ENCODE measurements around the gene CLN6.
"Not testable (repeated sequence)": the region's sequence is repeated elsewhere in the genome, so short reads cannot be mapped to it uniquely, and the experiment has no call there.

CLN6 gene

DNA sequence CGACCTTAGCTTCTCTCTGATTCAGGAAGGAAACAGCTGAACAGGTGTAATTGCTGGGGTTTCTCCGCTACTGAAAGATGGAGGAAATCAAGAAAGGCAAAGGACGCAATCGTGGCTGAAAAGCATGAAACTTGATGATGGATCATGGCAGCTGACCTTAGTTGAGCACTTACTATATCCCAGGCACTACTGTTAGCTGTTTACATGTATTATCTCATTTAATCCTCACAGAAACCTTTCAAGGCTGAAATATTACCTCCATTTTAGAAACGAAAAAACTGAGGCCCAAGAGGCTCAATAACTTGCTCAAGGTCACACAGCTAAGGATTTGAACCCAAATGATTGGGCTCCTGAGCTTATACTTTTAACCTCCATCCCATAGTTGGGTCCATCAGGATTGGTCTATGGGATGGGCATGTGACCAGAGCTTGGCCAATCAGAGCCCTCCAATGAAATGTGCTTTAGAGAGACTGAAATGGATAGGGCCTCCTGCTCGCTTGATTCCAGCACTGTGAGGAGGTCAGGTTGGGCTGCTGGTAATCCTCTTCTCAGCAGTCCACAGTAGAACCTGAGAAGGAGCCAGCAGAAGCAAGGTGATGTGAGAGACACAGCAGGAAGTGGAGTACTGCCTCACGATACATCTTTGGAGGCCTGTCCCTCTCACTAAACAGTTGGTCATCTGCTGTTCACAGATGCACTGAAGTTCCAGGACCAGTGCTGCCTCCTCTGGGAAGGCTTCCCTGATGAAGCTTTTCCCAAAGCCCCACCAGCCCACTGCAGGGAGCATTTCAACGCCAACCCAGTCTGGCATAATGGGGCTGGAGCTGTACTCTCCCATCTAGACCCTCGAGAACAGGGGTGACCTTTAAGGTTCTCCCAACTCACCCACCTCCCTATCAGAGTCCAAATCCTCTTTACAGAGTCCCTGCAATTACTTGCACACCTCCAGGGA is 10.4 kb downstream of the CLN6 start:
- Histone ChIP-seq H3K4me3 (ENCODE audit: low read length) (no peak overlapping the region), H3K4me2 (ENCODE audit: low read length) (no peak overlapping the region), H3K27me3 (ENCODE audit: control insufficient read depth, insufficient read depth, low read length) (no peaks in the 10 kb centered on the region), H3K4me1 (ENCODE audit: control insufficient read depth, insufficient read depth, low read length) (no peaks in the 10 kb centered on the region), H3K36me3 (ENCODE audit: insufficient read depth, low read length) (peaks cover 2% of the 10 kb centered on the region), H3K9me3 (replicated peaks; ENCODE audit: low read length) (no peaks in the 10 kb centered on the region), H3K9ac (ENCODE audit: low read depth, low read length) (no peak overlapping the region)

DNA sequence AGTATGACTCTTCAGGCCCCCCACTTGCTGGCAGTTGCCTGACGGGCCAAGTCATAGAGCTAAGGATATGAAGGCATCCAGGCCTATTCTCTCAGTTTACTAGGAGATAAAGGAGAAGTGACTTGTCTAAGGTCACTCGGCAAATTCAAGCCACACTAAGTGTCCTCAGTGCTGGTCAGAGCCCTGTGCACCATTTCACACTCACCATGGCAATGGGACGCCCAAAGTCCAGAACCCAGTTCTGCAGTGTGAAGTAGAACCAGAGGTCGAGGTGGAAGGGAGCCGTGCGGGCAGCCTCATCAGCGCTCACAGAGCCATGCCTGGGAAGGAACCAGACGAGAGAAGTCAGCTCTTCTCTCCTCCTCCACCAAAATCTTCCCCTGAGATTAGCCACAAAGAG is 11.2 kb downstream of the CLN6 start:
- Histone ChIP-seq H3K9ac (ENCODE audit: low read depth, low read length) (no peak overlapping the region), H3K4me1 (ENCODE audit: control insufficient read depth, insufficient read depth, low read length) (no peaks in the 10 kb centered on the region), H3K4me2 (ENCODE audit: low read length) (no peak overlapping the region), H3K27me3 (ENCODE audit: control insufficient read depth, insufficient read depth, low read length) (no peaks in the 10 kb centered on the region), H3K9me3 (replicated peaks; ENCODE audit: low read length) (no peaks in the 10 kb centered on the region), H3K36me3 (ENCODE audit: insufficient read depth, low read length) (peaks cover 2% of the 10 kb centered on the region), H3K4me3 (ENCODE audit: low read length) (no peak overlapping the region)

DNA sequence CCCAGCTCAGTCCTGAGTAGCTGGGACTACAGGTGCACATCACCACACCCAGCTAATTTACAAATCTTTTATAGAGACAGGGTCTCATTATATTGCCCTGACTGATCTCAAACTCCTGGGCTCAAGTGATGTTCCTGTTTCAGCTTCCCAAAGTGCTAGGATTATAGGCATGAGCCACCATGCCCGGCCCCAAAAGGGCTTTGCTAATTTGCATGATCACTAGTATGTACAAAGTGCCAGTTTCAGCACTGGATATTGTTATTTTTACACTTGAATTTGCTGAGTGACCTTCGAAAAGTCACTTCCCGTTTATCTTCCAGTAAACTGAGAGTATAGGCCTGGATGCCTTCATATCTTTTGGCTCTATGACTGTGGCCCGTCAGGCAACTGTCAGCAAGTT is 12.2 kb downstream of the CLN6 start:
- H3K4me2 ChIP-seq (ENCODE audit: low read length): no peak overlapping the region
- H3K4me1 ChIP-seq (ENCODE audit: control insufficient read depth, insufficient read depth, low read length): no peaks in the 10 kb centered on the region

DNA sequence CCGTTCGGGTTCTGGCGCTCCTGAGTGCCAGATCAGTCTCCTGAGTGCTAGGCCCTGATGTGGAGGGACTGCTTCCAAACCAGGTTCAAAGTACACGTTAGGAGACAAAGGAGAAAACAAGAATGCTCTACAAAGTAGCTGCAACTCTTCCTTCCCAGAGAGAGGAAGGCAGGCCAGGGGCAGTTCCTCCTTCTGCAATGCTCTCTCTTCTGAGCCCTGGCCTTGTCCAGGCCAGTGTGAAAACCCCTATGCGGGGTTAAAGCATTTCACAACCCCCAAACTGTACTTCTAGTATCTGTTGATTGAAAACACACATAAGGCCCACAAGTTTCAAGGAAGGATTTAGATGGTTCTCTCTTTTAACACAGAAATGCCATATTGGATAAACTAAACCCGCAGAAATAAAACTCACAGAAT is 14.7 kb downstream of the CLN6 start:
- no peaks in the 10 kb centered on the region for H3K27me3 ChIP-seq (ENCODE audit: control insufficient read depth, insufficient read depth, low read length)
- no peak overlapping the region for H3K9ac ChIP-seq (ENCODE audit: low read depth, low read length)
- no peaks in the 10 kb centered on the region for H3K9me3 ChIP-seq (replicated peaks; ENCODE audit: low read length)
- H3K4me2 ChIP-seq (ENCODE audit: low read length): no peak overlapping the region
- H3K4me1 ChIP-seq (ENCODE audit: control insufficient read depth, insufficient read depth, low read length): no peaks in the 10 kb centered on the region
- H3K4me3 ChIP-seq (ENCODE audit: low read length): no peak overlapping the region
- H3K36me3 ChIP-seq (ENCODE audit: insufficient read depth, low read length): peaks cover 4% of the 10 kb centered on the region

More for the DNA sequence above, 12.2 kb downstream of the CLN6 start:
- H3K27me3 ChIP-seq (ENCODE audit: control insufficient read depth, insufficient read depth, low read length): no peaks in the 10 kb centered on the region
- peaks cover 2% of the 10 kb centered on the region for H3K36me3 ChIP-seq (ENCODE audit: insufficient read depth, low read length)
- H3K9me3 ChIP-seq (replicated peaks; ENCODE audit: low read length): no peaks in the 10 kb centered on the region
- no peak overlapping the region for H3K9ac ChIP-seq (ENCODE audit: low read depth, low read length)
- H3K4me3 ChIP-seq (ENCODE audit: low read length): no peak overlapping the region

DNA sequence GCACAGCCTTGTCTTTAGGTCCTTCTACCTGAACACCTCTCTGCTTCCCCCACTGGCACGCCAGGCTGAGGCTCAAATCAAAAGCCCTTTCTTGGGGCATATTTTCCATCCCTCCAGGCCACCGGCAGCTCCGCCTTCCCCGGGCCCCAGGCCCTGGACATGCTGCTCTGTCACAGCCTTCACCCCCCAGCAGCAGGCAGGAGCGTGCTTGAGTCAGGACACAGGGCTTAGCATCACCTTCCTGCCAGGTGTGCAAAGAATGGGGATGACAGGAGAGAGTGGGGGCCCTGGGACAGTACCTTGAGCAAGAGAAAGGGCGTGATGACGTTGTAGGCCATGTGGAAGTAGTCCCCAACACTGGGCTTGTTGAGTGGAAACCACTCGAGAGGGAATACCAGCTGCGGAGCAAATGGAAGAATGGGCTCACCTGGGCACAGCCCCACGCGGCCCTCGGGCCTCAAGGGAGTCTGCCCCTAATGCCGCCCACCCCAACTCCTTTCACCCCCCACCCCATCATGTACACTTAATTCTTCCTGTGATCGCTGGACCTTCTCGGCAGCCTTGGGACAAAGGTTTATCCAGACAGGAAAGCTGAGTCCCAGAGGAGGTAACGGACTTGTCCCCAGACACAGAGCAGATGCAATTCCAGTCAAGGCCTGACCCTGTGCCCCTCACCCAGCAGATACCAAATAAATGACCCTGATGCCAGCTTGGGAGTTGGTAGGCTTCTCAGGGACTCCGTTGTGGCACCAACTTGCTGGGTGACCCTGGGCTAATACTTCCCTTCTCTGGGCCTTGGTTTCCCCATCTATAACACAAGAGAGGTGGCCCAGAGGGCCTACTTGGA is 15.3 kb downstream of the CLN6 start:
- no peaks in the 10 kb centered on the region for H3K27me3 ChIP-seq (ENCODE audit: control insufficient read depth, insufficient read depth, low read length)
- H3K4me1 ChIP-seq (ENCODE audit: control insufficient read depth, insufficient read depth, low read length): no peaks in the 10 kb centered on the region
- H3K4me2 ChIP-seq (ENCODE audit: low read length): no peak overlapping the region
- no peak overlapping the region for H3K4me3 ChIP-seq (ENCODE audit: low read length)
- no peaks in the 10 kb centered on the region for H3K9me3 ChIP-seq (replicated peaks; ENCODE audit: low read length)
- H3K36me3 ChIP-seq (ENCODE audit: insufficient read depth, low read length): peaks cover 4% of the 10 kb centered on the region
- no peak overlapping the region for H3K9ac ChIP-seq (ENCODE audit: low read depth, low read length)

DNA sequence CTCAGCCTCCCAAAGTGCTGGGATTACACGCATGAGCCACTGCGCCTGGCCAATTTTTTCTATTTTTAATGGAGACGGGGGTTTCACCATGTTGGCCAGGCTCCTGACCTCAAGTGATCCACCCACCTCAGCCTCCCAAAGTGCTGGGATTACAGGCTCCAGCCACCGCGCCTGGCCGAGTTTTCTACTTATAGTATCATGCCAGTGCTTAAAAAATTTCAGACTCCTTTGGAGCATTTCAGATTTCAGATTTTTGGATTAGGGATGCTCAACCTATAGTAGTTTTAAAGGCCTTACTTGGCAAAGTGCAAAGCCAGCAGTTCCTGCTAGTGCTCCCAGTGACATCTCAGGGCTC is 16.1 kb downstream of the CLN6 start:
- not testable (repeated sequence) for H3K9ac ChIP-seq (ENCODE audit: low read depth, low read length); H3K4me3 ChIP-seq (ENCODE audit: low read length); H3K4me1 ChIP-seq (ENCODE audit: control insufficient read depth, insufficient read depth, low read length); H3K36me3 ChIP-seq (ENCODE audit: insufficient read depth, low read length); H3K4me2 ChIP-seq (ENCODE audit: low read length); H3K27me3 ChIP-seq (ENCODE audit: control insufficient read depth, insufficient read depth, low read length); H3K9me3 ChIP-seq (replicated peaks; ENCODE audit: low read length)

DNA sequence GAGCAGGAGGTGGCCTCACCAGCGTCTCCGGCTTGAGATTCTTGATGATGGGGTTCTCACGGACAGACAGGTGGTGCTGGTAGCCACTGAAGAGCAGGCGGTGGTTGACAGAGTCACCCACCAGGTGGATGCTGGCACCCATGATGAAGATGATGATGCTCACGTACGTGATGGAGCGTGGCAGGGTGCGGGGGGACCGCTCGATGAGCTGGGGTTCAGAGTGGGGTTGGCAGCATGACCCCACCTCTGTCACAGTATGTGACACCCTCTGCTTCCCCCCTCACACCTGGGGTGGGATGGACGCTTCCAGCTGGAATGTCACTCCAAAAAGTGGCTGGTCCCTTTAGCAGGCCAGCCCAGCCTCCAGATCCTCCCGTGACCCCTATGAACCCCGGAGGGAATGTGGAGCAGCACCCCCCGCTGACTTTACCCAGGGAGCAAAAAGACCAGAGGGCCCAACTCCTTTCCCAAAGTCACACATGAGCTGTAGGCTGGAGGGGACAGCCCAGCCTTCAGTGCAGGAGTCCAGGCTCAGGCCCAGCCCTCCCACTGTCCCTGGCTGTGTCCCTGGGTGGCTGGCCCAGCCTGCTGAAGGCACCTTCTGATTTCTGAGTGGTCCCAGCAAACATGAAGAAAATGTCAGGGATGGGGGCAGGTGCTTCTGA is 17.7 kb downstream of the CLN6 start:
- no peak overlapping the region for H3K9ac ChIP-seq (ENCODE audit: low read depth, low read length)
- H3K27me3 ChIP-seq (ENCODE audit: control insufficient read depth, insufficient read depth, low read length): no peaks in the 10 kb centered on the region
- H3K36me3 ChIP-seq (ENCODE audit: insufficient read depth, low read length): peaks cover 2% of the 10 kb centered on the region
- H3K4me1 ChIP-seq (ENCODE audit: control insufficient read depth, insufficient read depth, low read length): no peaks in the 10 kb centered on the region
- H3K4me3 ChIP-seq (ENCODE audit: low read length): no peak overlapping the region
- H3K4me2 ChIP-seq (ENCODE audit: low read length): no peak overlapping the region
- H3K9me3 ChIP-seq (replicated peaks; ENCODE audit: low read length): no peaks in the 10 kb centered on the region

DNA sequence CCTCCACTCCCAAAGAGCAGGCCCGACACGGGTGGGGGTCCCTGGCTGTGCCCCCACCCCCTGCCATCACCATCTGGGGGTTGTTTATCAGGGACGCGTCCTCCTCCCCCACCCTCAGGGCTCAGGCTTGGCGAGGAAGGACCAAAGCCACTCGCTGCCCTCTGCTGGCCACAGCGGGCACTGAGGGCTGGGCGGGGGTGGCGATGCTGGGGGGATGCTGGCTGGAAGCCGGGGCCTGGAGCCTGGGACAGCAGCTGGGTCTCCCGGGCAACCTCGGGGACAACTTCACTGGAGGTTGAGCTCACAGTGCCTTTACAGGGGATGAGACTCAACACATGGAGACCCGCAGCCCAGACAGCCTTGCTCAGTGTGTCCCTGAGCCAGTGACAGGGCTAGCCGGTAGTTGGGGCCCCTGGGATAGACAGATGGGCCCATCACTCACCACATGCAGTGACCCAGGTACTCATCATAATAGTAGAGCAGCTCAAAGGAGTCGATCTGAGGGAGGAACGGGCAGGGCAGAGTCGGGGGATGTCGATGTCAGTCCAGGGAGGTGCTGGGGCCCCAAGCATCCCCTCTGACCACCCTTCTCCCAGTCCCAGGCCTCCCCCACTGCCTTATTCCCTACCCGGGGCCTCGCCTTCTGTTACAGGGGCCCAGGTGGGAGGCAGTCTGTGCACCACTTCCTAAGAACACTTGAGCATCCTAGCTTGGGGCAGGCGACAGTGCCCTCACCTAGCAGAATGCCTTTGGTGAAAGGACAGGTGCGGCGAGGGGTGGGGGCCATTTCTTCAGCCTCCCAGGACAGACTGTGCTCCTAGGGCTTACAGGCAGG is 18.5 kb downstream of the CLN6 start:
- Histone ChIP-seq H3K27me3 (ENCODE audit: control insufficient read depth, insufficient read depth, low read length) (no peaks in the 10 kb centered on the region), H3K4me3 (ENCODE audit: low read length) (no peak overlapping the region), H3K9ac (ENCODE audit: low read depth, low read length) (peak overlapping the region; percentile 19), H3K9me3 (replicated peaks; ENCODE audit: low read length) (no peaks in the 10 kb centered on the region), H3K4me1 (ENCODE audit: control insufficient read depth, insufficient read depth, low read length) (no peaks in the 10 kb centered on the region), H3K36me3 (ENCODE audit: insufficient read depth, low read length) (peaks cover 2% of the 10 kb centered on the region), H3K4me2 (ENCODE audit: low read length) (peak overlapping the region; percentile 62)

DNA sequence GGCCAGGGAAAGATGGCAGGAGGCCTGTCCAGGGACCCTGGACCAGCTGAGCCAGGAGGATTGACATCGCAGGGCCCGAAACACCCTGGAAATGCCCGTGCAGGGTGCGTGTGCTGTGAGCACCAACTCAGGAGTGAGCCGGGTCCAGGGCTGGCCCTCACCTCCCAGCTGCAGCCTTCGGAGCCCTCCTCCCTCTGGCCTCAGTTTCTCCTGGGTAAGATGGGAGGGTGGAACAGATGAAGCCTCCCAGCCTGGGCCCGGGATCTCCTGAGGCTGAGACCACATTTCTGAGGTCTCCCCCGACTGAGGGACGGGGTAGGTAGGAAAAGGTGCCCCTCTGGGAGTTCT is 19.1 kb downstream of the CLN6 start:
- peaks cover under 1% of the 10 kb centered on the region for H3K4me1 ChIP-seq (ENCODE audit: control insufficient read depth, insufficient read depth, low read length)
- H3K36me3 ChIP-seq (ENCODE audit: insufficient read depth, low read length): peaks cover 2% of the 10 kb centered on the region
- H3K4me2 ChIP-seq (ENCODE audit: low read length): peak overlapping the region; percentile 62
- no peak overlapping the region for H3K4me3 ChIP-seq (ENCODE audit: low read length)
- no peaks in the 10 kb centered on the region for H3K9me3 ChIP-seq (replicated peaks; ENCODE audit: low read length)
- H3K27me3 ChIP-seq (ENCODE audit: control insufficient read depth, insufficient read depth, low read length): no peaks in the 10 kb centered on the region
- H3K9ac ChIP-seq (ENCODE audit: low read depth, low read length): peak overlapping the region; percentile 19

DNA sequence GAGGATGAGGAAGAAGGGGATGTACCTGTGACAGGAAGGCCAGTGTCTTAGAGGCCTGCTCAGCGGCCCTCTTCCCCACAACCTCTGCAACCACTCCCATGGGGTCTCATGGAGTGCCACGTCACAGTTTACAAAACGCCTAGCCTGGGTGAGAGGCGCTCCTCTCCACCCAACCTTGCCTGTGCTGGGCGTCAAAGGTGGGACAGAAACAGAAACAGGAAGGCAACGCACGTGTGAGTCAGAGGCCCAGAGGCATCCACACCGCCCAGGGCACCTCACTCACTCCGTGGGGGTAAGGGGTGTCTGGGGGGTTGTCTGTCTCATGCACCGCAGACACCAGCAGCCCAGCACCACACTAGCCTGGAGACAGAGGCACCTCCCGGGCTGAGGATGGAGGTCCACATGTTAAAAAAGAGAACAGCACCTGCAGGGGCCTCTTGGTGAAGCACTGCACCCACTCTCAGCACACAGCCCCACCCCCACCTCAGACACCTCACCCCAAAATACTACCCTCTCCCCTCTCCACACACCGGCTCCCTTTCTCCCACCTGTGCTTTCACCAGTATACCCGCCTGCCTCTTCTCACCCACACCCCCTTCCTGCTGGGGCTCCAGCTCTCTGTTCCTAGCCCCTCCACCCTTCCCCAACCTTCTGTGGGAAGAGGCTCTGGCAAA is 19.7 kb downstream of the CLN6 start:
- peaks cover 5% of the 10 kb centered on the region for H3K4me1 ChIP-seq (ENCODE audit: control insufficient read depth, insufficient read depth, low read length)
- H3K36me3 ChIP-seq (ENCODE audit: insufficient read depth, low read length): peaks cover 2% of the 10 kb centered on the region
- no peak overlapping the region for H3K4me2 ChIP-seq (ENCODE audit: low read length)
- H3K9me3 ChIP-seq (replicated peaks; ENCODE audit: low read length): no peaks in the 10 kb centered on the region
- no peak overlapping the region for H3K4me3 ChIP-seq (ENCODE audit: low read length)
- no peak overlapping the region for H3K9ac ChIP-seq (ENCODE audit: low read depth, low read length)
- no peaks in the 10 kb centered on the region for H3K27me3 ChIP-seq (ENCODE audit: control insufficient read depth, insufficient read depth, low read length)

Measured in skeletal muscle satellite cell (primary cell).